ENCODE measurements around the gene ENDOV. TPM values are rescaled to one million over a fixed set of nuclear protein-coding genes. Genes with fewer than 3 reads are reported as not detected.

ENDOV gene
- total and polyA plus RNA-seq, 4 donors = 5.7 to 11.9 (median 8.3) TPM

DNA sequence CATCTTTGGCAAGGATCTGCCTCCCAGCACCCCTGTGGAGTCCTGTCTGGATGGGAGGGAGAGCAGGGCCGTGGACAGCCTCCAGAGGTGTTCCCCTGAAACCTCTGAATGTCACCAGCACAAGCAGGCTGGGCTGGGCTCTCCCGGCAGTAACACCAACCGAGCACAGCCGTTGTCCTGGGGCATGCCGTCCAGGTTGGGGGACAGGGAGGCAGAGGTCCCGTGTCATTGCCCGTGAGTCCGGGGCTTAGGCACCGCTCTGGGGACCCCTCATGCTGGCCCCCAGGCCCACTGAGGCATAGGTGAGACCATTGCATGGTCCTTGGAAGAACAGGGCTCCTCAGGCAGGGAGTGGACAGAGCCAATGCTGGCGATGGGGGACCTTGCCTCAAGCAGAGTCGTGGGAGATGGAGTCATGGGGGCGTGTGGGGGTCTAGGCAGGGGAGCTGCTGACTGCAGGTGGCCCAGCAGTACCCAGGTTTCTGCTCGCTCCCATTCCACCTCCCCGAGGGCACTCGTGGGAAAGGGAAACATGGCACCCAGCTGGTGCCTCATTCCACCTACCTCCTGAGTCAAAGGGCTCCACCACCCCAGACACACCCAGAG lies 17.5 kb downstream of the ENDOV start:
- Histone ChIP-seq H3K4me3 (ENCODE audit: low read depth in 1 of 3, low read length in 3 of 3) (no peak overlapping the region), H3K9me3 (ENCODE audit: control insufficient read depth in 4 of 4, low read length in 3 of 4) (no peaks in the 10 kb centered on the region), H3K9ac (ENCODE audit: low read depth in 1 of 2, low read length in 2 of 2) (no peak overlapping the region), H3K27me3 (ENCODE audit: control insufficient read depth in 4 of 4, insufficient read depth in 4 of 4, low read length in 3 of 4) (no peaks in the 10 kb centered on the region), H3K27ac (ENCODE audit: low read depth in 1 of 2, low read length in 2 of 2) (no peak overlapping the region), H3K4me1 (ENCODE audit: control insufficient read depth in 4 of 4, insufficient read depth in 4 of 4, low read length in 3 of 4) (no peaks in the 10 kb centered on the region), H3K36me3 (ENCODE audit: control insufficient read depth in 4 of 4, insufficient read depth in 3 of 4, low read depth in 1 of 4, low read length in 3 of 4) (peaks cover 0 to 4% (median 0%) of the 10 kb centered on the region in 4 donors)
- WGBS = 86% methylated on average over 15 of the region's 15 CpGs
- no peak for DNase-seq (ENCODE audit: low spot score)
- no peak for TF ChIP-seq RAD21 (IDR thresholded peaks at IDR 0.05)
- TF ChIP-seq RXRA (IDR thresholded peaks at IDR 0.05) = no peak
- no peak for TF ChIP-seq YY1 (IDR thresholded peaks at IDR 0.05)
- TF ChIP-seq EGR1 (IDR thresholded peaks at IDR 0.05; ENCODE audit: low read depth in 2 of 2) = no peak
- TF ChIP-seq, protein P1, sequence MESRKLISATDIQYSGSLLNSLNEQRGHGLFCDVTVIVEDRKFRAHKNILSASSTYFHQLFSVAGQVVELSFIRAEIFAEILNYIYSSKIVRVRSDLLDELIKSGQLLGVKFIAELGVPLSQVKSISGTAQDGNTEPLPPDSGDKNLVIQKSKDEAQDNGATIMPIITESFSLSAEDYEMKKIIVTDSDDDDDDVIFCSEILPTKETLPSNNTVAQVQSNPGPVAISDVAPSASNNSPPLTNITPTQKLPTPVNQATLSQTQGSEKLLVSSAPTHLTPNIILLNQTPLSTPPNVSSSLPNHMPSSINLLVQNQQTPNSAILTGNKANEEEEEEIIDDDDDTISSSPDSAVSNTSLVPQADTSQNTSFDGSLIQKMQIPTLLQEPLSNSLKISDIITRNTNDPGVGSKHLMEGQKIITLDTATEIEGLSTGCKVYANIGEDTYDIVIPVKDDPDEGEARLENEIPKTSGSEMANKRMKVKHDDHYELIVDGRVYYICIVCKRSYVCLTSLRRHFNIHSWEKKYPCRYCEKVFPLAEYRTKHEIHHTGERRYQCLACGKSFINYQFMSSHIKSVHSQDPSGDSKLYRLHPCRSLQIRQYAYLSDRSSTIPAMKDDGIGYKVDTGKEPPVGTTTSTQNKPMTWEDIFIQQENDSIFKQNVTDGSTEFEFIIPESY (IDR thresholded peaks at IDR 0.05) = no peak
- no peak for TF ChIP-seq GABPA (IDR thresholded peaks at IDR 0.05 in 1 of 2, conservative IDR thresholded peaks at IDR 0.05 in 1 of 2)
- TF ChIP-seq TAF1 (conservative IDR thresholded peaks at IDR 0.05) = no peak
- TF ChIP-seq SP1 (IDR thresholded peaks at IDR 0.05) = no peak
- TF ChIP-seq, protein P2, sequence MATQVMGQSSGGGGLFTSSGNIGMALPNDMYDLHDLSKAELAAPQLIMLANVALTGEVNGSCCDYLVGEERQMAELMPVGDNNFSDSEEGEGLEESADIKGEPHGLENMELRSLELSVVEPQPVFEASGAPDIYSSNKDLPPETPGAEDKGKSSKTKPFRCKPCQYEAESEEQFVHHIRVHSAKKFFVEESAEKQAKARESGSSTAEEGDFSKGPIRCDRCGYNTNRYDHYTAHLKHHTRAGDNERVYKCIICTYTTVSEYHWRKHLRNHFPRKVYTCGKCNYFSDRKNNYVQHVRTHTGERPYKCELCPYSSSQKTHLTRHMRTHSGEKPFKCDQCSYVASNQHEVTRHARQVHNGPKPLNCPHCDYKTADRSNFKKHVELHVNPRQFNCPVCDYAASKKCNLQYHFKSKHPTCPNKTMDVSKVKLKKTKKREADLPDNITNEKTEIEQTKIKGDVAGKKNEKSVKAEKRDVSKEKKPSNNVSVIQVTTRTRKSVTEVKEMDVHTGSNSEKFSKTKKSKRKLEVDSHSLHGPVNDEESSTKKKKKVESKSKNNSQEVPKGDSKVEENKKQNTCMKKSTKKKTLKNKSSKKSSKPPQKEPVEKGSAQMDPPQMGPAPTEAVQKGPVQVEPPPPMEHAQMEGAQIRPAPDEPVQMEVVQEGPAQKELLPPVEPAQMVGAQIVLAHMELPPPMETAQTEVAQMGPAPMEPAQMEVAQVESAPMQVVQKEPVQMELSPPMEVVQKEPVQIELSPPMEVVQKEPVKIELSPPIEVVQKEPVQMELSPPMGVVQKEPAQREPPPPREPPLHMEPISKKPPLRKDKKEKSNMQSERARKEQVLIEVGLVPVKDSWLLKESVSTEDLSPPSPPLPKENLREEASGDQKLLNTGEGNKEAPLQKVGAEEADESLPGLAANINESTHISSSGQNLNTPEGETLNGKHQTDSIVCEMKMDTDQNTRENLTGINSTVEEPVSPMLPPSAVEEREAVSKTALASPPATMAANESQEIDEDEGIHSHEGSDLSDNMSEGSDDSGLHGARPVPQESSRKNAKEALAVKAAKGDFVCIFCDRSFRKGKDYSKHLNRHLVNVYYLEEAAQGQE (IDR thresholded peaks at IDR 0.05) = no peak
- TF ChIP-seq FOXA2 (IDR thresholded peaks at IDR 0.05) = no peak
- TF ChIP-seq, protein P3, sequence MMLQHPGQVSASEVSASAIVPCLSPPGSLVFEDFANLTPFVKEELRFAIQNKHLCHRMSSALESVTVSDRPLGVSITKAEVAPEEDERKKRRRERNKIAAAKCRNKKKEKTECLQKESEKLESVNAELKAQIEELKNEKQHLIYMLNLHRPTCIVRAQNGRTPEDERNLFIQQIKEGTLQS (IDR thresholded peaks at IDR 0.05) = no peak
- TF ChIP-seq, protein P4, sequence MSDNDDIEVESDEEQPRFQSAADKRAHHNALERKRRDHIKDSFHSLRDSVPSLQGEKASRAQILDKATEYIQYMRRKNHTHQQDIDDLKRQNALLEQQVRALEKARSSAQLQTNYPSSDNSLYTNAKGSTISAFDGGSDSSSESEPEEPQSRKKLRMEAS (IDR thresholded peaks at IDR 0.05) = no peak
- TF ChIP-seq JUND (IDR thresholded peaks at IDR 0.05) = no peak
- no peak for TF ChIP-seq HNF4A (conservative IDR thresholded peaks at IDR 0.05)

DNA sequence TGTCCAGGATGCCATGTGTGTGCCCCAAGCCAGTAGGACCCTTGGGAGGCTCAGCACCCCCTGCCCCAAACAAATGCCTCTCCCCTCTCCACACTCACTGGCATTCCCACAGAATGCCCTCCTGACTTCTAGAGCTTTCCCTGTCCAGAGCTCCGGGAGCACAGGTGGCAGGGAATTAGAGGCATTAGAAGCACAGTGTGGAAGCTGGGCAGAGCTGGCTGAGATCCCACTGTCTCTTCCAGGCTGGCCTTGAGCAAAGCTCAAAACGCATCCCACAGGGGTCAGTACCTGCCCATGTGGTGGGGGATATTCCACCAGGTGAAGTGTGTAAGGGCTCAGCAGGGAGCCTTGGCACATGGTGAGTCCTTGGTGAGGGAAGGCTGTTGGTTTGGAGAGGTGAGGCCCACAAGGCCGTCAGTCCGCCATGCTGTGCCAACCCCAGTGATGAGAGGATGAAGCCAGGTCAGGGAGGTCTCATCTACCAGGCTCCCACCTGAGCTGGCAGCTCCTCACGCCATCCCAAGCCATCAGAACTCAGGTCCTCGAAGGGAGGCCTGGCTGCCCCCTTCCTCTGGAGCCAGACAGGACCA lies 18.1 kb downstream of the ENDOV start:
- H3K9ac ChIP-seq (ENCODE audit: low read depth in 1 of 2, low read length in 2 of 2) = no peak overlapping the region
- no peak overlapping the region for H3K4me3 ChIP-seq (ENCODE audit: low read depth in 1 of 3, low read length in 3 of 3)
- H3K27me3 ChIP-seq (ENCODE audit: control insufficient read depth in 4 of 4, insufficient read depth in 4 of 4, low read length in 3 of 4) = no peaks in the 10 kb centered on the region
- no peak for TF ChIP-seq HNF4G (IDR thresholded peaks at IDR 0.05)
- TF ChIP-seq, protein P2 (IDR thresholded peaks at IDR 0.05) = no peak
- no peak for TF ChIP-seq RAD21 (IDR thresholded peaks at IDR 0.05)
- TF ChIP-seq SP1 (IDR thresholded peaks at IDR 0.05) = no peak
- H3K36me3 ChIP-seq (ENCODE audit: control insufficient read depth in 4 of 4, insufficient read depth in 3 of 4, low read depth in 1 of 4, low read length in 3 of 4) = peaks cover 0 to 4% (median 0%) of the 10 kb centered on the region in 4 donors
- no peak for DNase-seq (ENCODE audit: low spot score)
- H3K27ac ChIP-seq (ENCODE audit: low read depth in 1 of 2, low read length in 2 of 2) = no peak overlapping the region
- no peaks in the 10 kb centered on the region for H3K4me1 ChIP-seq (ENCODE audit: control insufficient read depth in 4 of 4, insufficient read depth in 4 of 4, low read length in 3 of 4)
- H3K9me3 ChIP-seq (ENCODE audit: control insufficient read depth in 4 of 4, low read length in 3 of 4) = no peaks in the 10 kb centered on the region
- 90% methylated on average over 6 of the region's 6 CpGs for WGBS

Data from liver (tissue), 9 donors.